Stimulated activated CD4-positive, alpha-beta T cell treated with anti-CD3 and anti-CD28 coated beads, TNF-alpha, amount 100 ng/mL, for 1 hour (primary cell): ENCODE measurements around the gene MDH1.

Source experiments
- DNase-seq, 3 donors: peaks; one replicate each; pipeline ENCODE4 v3.0.0-alpha.2; 2020; ENCODE audit warnings: low read depth in 3 of 3, low spot score in 1 of 3

MDH1 gene

DNA sequence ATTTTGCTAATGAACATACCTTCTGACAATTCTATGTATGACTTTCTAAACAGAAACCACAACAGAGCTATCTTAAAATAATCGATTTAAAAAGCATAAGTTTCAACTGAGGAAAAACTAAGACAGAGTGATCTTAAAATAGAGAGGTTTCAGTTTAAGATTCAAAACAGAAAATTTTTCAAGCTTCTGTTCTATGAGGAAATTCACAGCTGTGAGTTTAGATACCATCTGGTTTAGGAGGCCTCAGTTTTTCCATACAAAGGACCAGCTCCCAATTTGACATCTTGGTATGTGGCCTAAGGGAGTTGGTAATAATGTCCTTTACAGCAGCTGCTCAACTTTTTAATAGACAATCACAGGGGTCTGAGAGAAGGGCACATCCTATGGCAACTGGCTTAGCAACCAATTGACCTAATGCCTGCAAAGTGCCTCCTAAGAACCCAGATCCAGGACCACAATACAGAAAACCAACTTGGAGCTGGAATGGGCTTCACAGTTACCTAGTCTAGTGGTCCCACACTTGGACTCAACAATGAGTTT is 39.7 kb downstream of the MDH1 start:
- no peak for DNase-seq

DNA sequence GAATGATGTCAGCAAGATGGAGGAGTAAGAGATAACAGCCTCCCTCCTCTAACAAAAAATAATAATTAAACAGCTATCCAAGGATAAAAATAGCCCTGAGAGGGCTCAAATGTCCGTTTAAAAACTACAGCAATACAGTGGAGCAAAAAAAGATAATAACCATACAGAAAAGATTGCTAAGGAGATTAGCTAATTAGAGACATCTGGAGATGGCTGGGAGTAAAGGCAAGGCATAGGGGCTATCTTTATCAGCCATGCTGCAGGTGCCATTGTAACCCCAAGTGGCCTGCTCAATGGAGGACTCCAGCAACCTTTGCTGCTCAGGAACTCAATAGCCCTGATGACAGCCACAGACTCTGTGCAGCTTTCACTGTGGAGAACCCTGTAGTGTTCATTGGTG is 42.7 kb downstream of the MDH1 start:
- DNase-seq = no peak

DNA sequence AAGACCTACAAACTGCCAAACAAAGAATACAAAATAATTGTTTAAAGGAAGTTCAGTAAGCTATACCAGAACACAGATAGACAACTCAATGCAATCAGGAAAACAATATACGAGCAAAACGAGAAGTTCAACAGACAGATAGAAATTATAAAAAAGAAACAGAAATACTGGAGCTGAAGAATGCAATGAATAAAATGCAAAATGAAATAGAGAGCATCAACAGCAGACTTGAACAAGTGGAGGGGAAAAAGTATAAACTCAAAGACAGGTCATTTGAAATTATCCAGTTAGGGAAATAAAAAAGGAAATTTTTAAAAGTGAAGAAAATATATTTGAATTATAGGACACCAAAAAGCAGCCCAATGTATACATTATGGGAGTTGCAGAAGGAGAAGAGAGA is 43.6 kb downstream of the MDH1 start:
- no peak for DNase-seq

DNA sequence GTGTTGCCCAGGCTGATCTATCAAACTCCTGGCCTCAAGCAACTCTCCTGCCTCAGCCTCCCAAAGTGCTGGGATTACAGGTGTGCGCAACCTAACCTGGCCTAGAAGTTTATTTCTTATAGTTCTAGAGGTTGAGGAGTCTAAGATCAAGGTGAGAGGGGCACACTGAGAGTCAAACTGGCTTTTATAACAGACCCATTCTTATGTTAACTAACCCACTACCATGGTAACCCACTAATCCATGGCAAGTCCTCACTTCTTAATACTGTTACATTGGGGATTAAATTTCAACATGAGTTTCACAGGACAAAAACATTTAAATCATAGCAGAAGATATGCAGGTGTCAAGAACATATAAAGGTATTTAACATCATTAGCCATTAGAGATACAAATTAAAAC is 50.6 kb downstream of the MDH1 start:
- DNase-seq = no peak

DNA sequence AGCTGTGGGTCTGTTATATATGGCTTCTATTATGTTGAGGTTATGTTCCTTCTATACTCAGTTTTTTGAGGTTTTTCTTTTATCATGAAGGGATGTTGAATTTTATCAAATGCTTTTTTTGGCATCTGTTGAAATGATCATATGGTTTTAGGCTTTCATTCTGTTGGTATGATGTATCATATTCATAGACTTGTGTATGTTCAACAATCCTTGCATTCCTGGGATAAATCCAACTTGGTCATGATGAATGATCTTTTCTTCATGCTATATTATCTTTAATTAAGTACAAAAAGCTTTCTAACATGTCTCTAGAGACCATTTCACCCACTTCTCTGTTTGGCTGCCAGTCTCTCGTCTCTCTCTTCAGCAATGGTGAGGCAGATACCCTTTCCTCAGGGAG is 54.2 kb downstream of the MDH1 start:
- no peak for DNase-seq

DNA sequence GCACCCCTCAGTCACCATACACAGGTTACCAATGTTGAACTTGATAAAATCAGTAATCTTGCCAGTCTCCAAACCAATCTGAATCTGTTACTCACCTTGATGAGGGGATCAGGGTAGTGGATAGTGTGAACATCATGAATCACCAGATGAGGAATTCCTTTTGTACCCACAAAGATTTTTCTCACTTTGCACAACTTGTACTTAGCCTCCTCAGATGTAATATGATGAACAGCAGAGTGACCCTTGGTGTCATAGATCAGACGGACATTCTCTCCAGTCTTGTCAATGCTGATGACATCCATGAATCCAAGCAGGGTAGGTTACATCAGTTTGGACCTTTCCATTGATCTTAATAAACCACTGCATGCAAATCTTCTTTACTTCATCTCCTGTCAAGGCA is 54.7 kb downstream of the MDH1 start:
- DNase-seq = no peak

DNA sequence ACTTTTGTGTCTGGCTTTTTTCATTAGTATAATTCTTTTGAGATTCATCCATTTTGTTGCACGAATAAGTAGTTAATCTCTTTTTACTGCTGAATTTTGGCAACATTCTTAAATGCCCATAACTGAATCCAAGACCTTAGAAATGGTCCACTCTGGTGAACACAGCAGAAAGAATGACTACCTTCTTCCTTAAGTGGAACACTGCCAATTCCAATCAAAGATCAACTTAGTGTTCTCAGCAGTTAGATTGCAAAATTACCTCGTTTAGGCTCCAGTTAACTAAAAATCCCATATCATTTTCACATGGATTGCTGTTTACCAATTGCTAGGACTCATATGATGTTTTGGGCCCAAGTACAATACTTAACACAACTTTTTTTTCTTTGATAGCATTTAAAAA is 59.9 kb downstream of the MDH1 start:
- no peak for DNase-seq

DNA sequence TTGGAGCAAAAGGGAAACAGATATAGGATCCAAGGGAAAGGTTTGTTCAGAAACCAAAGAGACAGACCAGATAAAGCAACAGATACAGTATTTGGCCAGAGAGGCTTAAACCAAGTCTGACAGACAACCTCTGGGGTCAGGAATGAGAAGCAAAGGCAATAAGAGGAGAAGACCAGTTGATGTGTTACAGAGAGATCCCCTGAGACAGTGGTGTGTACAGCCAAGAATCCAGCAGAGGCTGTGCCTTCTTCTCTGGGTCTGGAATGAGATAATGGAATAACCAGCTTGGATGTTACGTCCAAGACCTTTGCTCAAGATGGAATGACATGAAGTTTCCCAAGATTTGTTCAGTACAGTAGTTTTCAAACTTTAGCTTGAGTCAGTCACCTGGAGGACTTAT is 61.1 kb downstream of the MDH1 start:
- no peak for DNase-seq

DNA sequence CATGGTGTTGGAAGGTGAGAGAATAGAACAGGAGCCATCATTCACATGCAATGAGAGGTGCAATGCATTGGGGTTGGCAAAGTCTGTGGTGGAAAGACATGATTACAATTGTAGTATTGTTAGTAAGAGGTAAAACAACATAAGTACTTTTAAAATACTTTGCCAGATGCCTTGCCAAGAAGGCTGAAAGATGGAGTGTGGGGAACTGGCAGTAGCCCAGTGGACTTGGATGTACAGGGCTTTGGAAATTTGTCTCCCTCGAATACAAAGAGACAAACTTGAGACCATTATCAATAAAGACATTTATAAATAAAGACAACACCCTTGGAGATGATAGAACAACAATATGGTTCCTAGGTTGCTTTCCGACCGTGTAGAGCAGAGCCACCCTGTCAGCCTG is 62.0 kb downstream of the MDH1 start:
- no peak for DNase-seq

DNA sequence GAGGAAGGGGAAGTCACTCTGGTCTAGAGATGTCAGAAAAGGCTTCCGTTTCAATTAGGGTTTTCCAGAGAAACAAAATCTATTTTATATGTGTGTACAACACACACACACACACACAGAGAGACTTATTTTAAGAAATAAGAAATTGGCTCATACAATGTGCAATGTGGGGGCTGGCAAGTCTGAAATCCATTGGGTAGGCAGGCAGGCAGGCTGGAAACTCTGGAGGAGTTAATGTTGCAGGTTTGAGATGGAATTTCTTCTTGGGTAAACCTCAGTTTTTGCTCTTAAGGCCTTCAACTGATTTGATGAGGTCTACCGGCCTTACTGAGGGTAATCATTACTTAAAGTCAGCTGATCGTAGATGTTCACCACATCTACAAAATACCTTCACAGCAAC is 62.6 kb downstream of the MDH1 start:
- no peak for DNase-seq

DNA sequence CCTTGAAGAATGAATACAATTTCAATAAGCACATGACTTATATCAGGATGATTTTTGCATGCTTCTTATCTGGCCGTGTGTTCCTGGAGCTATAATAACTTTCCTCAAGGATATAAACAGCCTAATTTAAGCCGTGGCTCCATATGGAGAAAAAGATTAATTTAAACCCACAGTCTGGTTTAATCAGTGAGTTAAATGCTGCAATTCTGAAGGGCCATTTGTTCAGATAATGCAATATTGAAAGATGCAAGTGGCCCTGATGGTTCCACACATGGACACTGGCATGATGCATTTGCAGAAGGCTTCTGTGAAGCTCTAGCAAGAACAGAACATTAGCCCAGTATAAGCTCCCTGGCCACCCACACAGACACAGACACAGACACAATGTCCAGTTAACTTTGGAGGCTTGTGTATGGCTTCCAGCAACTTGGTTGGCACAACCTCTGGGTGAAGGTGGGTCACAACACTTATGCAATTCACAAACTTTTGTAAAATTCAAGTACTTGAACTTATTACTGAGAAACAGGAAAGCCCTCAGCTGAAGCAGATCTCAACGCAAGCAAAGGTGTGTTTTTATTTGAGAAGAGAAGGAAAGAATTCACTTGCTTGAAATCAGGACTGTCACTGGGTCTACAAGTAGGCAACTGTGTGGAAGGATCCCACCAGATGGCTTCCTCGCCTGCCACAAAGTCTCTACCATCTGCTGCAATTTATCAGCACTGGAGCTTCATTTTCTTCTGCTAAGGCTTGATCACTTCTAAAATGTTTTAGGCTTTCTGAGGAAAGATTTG is 63.3 kb downstream of the MDH1 start:
- DNase-seq = no peak

DNA sequence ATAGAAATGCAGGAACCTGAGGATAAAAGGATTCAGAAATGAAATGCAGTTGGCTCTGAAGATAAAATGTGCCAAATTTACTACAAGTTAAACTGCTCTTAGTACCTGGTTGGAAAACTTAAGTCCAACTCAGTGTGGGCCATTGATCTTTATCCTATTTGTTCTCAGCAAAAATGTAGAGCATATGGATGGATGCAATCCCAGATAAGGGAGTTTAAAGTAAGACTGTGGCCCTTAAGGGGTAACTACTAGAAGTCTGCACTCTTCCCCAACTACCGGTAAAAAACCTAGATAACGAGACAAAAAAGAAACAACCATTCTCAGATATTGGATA is 63.9 kb downstream of the MDH1 start:
- no peak for DNase-seq

DNA sequence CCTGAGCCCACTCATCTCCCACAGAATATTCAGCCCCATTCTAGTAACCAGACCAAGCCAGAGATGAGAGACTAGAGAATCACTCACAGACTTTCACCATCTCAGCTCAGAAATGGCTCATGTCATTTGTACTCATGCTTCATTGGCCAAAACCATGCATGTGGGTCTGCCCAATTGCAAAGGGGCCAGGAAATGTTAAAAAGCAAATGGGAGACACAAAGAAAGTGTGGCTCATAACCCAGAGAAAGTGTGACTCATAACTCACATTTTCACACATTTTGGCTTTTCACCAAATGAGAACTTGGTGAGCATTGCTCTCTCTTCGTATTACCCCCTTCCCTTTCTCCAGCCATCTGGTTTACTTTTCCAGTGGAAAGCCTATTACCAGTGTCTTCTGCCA is 66.2 kb downstream of the MDH1 start:
- no peak for DNase-seq
